H9 (cell line): ENCODE results near the gene PLOD1. TPM values are rescaled to one million over a fixed set of nuclear protein-coding genes. Genes with fewer than 3 reads are reported as not detected.
"Not testable (repeated sequence)": the region's sequence is repeated elsewhere in the genome, so short reads cannot be mapped to it uniquely, and the experiment has no call there.

ENCODE experiments used
- DNase-seq: peaks from one replicate; pipeline ENCODE4 v3.0.0-alpha.2; 2017
- H2AFZ ChIP-seq: one replicate; pipeline ENCODE4 v1.6.1; 2013; ENCODE audit warnings: mild to moderate bottlenecking, low read length, control low read depth, moderate library complexity
- H2AK5ac ChIP-seq: 2 replicates; pipeline ENCODE4 v1.6.1; 2013; ENCODE audit warnings: low read length, control low read depth, mixed read lengths; ENCODE audit not compliant: insufficient read length
- H2BK120ac ChIP-seq: one replicate; pipeline ENCODE4 v1.6.1; 2013; ENCODE audit warnings: low read depth, mild to moderate bottlenecking, low read length, control low read depth, inconsistent platforms; ENCODE audit not compliant: poor library complexity, severe bottlenecking
- H2BK12ac ChIP-seq: 2 replicates; pipeline ENCODE4 v1.6.1; 2013; ENCODE audit warnings: low read length, control low read depth, mixed read lengths, low read depth; ENCODE audit not compliant: insufficient read length
- H2BK15ac ChIP-seq: 2 replicates; pipeline ENCODE4 v1.6.1; 2013; ENCODE audit warnings: low read depth, low read length, control low read depth
- H2BK20ac ChIP-seq: one replicate; pipeline ENCODE4 v1.6.1; 2013; ENCODE audit warnings: low read depth, mild to moderate bottlenecking, low read length, control low read depth, inconsistent platforms; ENCODE audit not compliant: poor library complexity, severe bottlenecking
- H2BK5ac ChIP-seq: 2 replicates; pipeline ENCODE4 v1.6.1; 2013; ENCODE audit warnings: low read length, control low read depth, mixed read lengths; ENCODE audit not compliant: insufficient read length
- H3K14ac ChIP-seq: 2 replicates; pipeline ENCODE4 v1.6.1; 2013; ENCODE audit warnings: low read length, control low read depth; ENCODE audit not compliant: insufficient read depth
- H3K18ac ChIP-seq: 2 replicates; pipeline ENCODE4 v1.6.1; 2013; ENCODE audit warnings: low read depth, mild to moderate bottlenecking, mixed read lengths, low read length, control low read depth; ENCODE audit not compliant: insufficient read length
- H3K23ac ChIP-seq: 2 replicates; pipeline ENCODE4 v1.6.1; 2013; ENCODE audit warnings: low read length, control low read depth, mixed read lengths, low read depth; ENCODE audit not compliant: insufficient read length
- H3K23me2 ChIP-seq: 2 replicates; pipeline ENCODE4 v1.6.1; 2013; ENCODE audit warnings: low read depth, mild to moderate bottlenecking, mixed read lengths, low read length, control low read depth; ENCODE audit not compliant: insufficient read length, poor library complexity, severe bottlenecking
- H3K27ac ChIP-seq: 2 replicates; pipeline ENCODE4 v1.5.1; 2013; ENCODE audit warnings: low read length, control low read depth, mixed read lengths, low read depth; ENCODE audit not compliant: insufficient read length
- H3K27me3 ChIP-seq: 2 replicates; pipeline ENCODE4 v1.6.1; 2013; ENCODE audit warnings: low read length, control low read depth, inconsistent platforms; ENCODE audit not compliant: insufficient read depth
- H3K4ac ChIP-seq: 2 replicates; pipeline ENCODE4 v1.6.1; 2013; ENCODE audit warnings: low read depth, mild to moderate bottlenecking, control low read depth, inconsistent platforms, low read length, moderate library complexity
- H3K4me1 ChIP-seq: 2 replicates; pipeline ENCODE4 v1.6.1; 2013; ENCODE audit warnings: low read length, control low read depth, inconsistent platforms; ENCODE audit not compliant: insufficient read depth
- H3K4me2 ChIP-seq: 2 replicates; pipeline ENCODE4 v1.6.1; 2013; ENCODE audit warnings: low read length, control low read depth, mixed read lengths; ENCODE audit not compliant: insufficient read length, insufficient read depth
- H3K56ac ChIP-seq: 2 replicates; pipeline ENCODE4 v1.6.1; 2013; ENCODE audit warnings: low read depth, mild to moderate bottlenecking, mixed read lengths, low read length, control low read depth; ENCODE audit not compliant: insufficient read length
- H3K79me1 ChIP-seq: 2 replicates; pipeline ENCODE4 v1.6.1; 2013; ENCODE audit warnings: low read depth, mild to moderate bottlenecking, moderate library complexity, low read length, control low read depth, inconsistent platforms; ENCODE audit not compliant: insufficient read depth, poor library complexity, severe bottlenecking
- H3K79me2 ChIP-seq: 2 replicates; pipeline ENCODE4 v1.6.1; 2013; ENCODE audit warnings: low read length, control low read depth, inconsistent platforms; ENCODE audit not compliant: insufficient read depth
- H3K9ac ChIP-seq: 2 replicates; pipeline ENCODE4 v1.6.1; 2013; ENCODE audit warnings: low read length, control low read depth, mixed read lengths; ENCODE audit not compliant: insufficient read length; ENCODE audit errors: extremely low read depth
- H3K9me3 ChIP-seq: one replicate; pipeline ENCODE4 v1.6.1; 2013; ENCODE audit warnings: low read depth, low read length, inconsistent platforms; ENCODE audit not compliant: control insufficient read depth
- H3T11ph ChIP-seq: one replicate; pipeline ENCODE4 v1.6.1; 2013; ENCODE audit warnings: mild to moderate bottlenecking, low read length, control low read depth, inconsistent platforms
- H4K20me1 ChIP-seq: one replicate; pipeline ENCODE4 v1.6.1; 2013; ENCODE audit not compliant: control insufficient read depth, insufficient read length, insufficient read depth
- H4K5ac ChIP-seq: 2 replicates; pipeline ENCODE4 v1.6.1; 2013; ENCODE audit warnings: low read depth, mild to moderate bottlenecking, mixed read lengths, low read length, control low read depth; ENCODE audit not compliant: insufficient read length
- H4K8ac ChIP-seq: replicated peaks from 2 replicates; pipeline ENCODE4 v1.6.1; 2013; ENCODE audit warnings: low read length, control low read depth, mixed read lengths, low read depth; ENCODE audit not compliant: insufficient read length
- H4K91ac ChIP-seq: 2 replicates; pipeline ENCODE4 v1.6.1; 2013; ENCODE audit warnings: low read depth, mild to moderate bottlenecking, moderate library complexity, mixed read lengths, low read length, control low read depth; ENCODE audit not compliant: insufficient read length
- H3K27ac Mint-ChIP-seq, 3 experiments: 2 replicates in 2 of 3; 3 replicates in 1 of 3; pipeline ENCODE4 v1.8.0; 2020 to 2021; ENCODE audit warnings: mixed read lengths in 3 of 3, mild to moderate bottlenecking in 1 of 3, moderate library complexity in 1 of 3
- H3K27me3 Mint-ChIP-seq: 2 replicates; pipeline ENCODE4 v1.8.0; 2021; ENCODE audit warnings: low read depth, mild to moderate bottlenecking, moderate library complexity, mixed read lengths
- H3K36me3 Mint-ChIP-seq, 3 experiments: 2 replicates in 2 of 3; 3 replicates in 1 of 3; pipeline ENCODE4 v1.8.0; 2020 to 2021; ENCODE audit warnings: low read depth in 3 of 3, mixed read lengths in 3 of 3; ENCODE audit not compliant: insufficient read depth in 1 of 3
- H3K4me1 Mint-ChIP-seq, 2 experiments: 2 replicates each; pipeline ENCODE4 v1.8.0; 2020; ENCODE audit warnings: mixed read lengths in 2 of 2
- H3K4me3 Mint-ChIP-seq, 2 experiments: 2 replicates in 1 of 2; 3 replicates in 1 of 2; pipeline ENCODE4 v1.8.0; 2020 to 2021; ENCODE audit warnings: mild to moderate bottlenecking in 2 of 2, mixed read lengths in 2 of 2, moderate library complexity in 1 of 2
- H3K9me3 Mint-ChIP-seq, 2 experiments: 2 replicates in 1 of 2; 3 replicates in 1 of 2; pipeline ENCODE4 v1.8.0; 2020; ENCODE audit warnings: mild to moderate bottlenecking in 2 of 2, mixed read lengths in 2 of 2, moderate library complexity in 1 of 2
- CTCF ChIP-seq: fragments of 200-600 bp; sonication (generic); conservative IDR thresholded peaks from 3 replicates; pipeline ENCODE4 v1.8.0; 2021; ENCODE audit warnings: antibody characterized with exemption, mild to moderate bottlenecking
- WGBS: extraction: QIAGEN DNeasy Blood & Tissue Kit; methylation state at CpG from one replicate; pipeline ENCODE4 v1.1.7; 2013; ENCODE audit warnings: missing lambda C conversion rate, low lambda C conversion rate, mixed read lengths; ENCODE audit not compliant: insufficient read length; ENCODE audit errors: extremely low coverage; 5-methylcytosine and 5-hydroxymethylcytosine counted together
- total RNA-seq: library from RNA; stranded (reverse); gene quantifications from 2 replicates; pipeline ENCODE4 v1.2.1, GENCODE V29; 2021

The PLOD1 gene
- total RNA-seq, 1 experiment from 2014 or later = 57.0 TPM

GRCh38 chr1:11908095-11908675 is 26.3 kb upstream of the PLOD1 start:
- Histone ChIP-seq H3K56ac (peak overlapping the region; percentile 97), H2BK5ac (peak overlapping the region; percentile 100), H3K4ac (no peak overlapping the region; the same call in 1 of the 2 replicates), H2BK20ac (no peak overlapping the region), H3K23ac (no peak overlapping the region), H2BK120ac (peak overlapping the region; percentile 93), H3K79me1 (no peaks in the 10 kb centered on the region), H3K27me3 (no peaks in the 10 kb centered on the region), H3K4me2 (peak overlapping the region; percentile 76), H2BK12ac (no peak overlapping the region), H4K5ac (peak overlapping the region; percentile 96), H3K4me1 (no peaks in the 10 kb centered on the region), H2AK5ac (no peak overlapping the region), H3K18ac (peak overlapping the region; percentile 98), H2BK15ac (no peak overlapping the region), H3T11ph (peak overlapping the region; percentile 94), H2AFZ (no peak overlapping the region), H4K8ac (no peak overlapping the region), H4K20me1 (no peaks in the 10 kb centered on the region), H3K23me2 (peaks cover 5% of the 10 kb centered on the region), H3K9me3 (no peaks in the 10 kb centered on the region), H3K79me2 (no peaks in the 10 kb centered on the region), H4K91ac (no peak overlapping the region), H3K9ac (peak overlapping the region; percentile 90), H3K27ac (peak overlapping the region; percentile 96), H3K14ac (peak overlapping the region; percentile 93; the same call in 1 of the 2 replicates)
- TF ChIP-seq CTCF = no peak
- H3K27me3 Mint-ChIP-seq = peaks cover 4% of the 10 kb centered on the region; the same call in 1 of the 2 replicates
- no CpG with 5 or more reads among the region's 24 CpGs for WGBS
- no peaks in the 10 kb centered on the region; a peak in 1 of 5 replicates for H3K9me3 Mint-ChIP-seq
- peak; percentile 94 for DNase-seq
- peaks cover 8 to 11% of the 10 kb centered on the region in 2 experiments for H3K4me1 Mint-ChIP-seq
- peak overlapping the region; percentile 82 to 88 for H3K4me3 Mint-ChIP-seq
- no peaks in the 10 kb centered on the region; a peak in 1 of 7 replicates for H3K36me3 Mint-ChIP-seq
- H3K27ac Mint-ChIP-seq = peak overlapping the region; percentile 100

- not testable (repeated sequence) for H3K9me3 ChIP-seq, H4K91ac ChIP-seq, H2BK15ac ChIP-seq, H3K79me1 ChIP-seq, H2BK120ac ChIP-seq, H2AFZ ChIP-seq, H3K4ac ChIP-seq, H2BK12ac ChIP-seq, DNase-seq, H4K20me1 ChIP-seq, H3K4me1 ChIP-seq, H3K18ac ChIP-seq, H3K56ac ChIP-seq, H3K27me3 Mint-ChIP-seq, H3T11ph ChIP-seq, H2BK5ac ChIP-seq, H3K4me3 Mint-ChIP-seq, H3K79me2 ChIP-seq, H3K9ac ChIP-seq, H3K23ac ChIP-seq, H3K14ac ChIP-seq, H3K23me2 ChIP-seq, H3K9me3 Mint-ChIP-seq, H2AK5ac ChIP-seq, H3K27ac ChIP-seq, H3K4me2 ChIP-seq, H3K36me3 Mint-ChIP-seq, H3K27me3 ChIP-seq, H4K8ac ChIP-seq, H4K5ac ChIP-seq, H2BK20ac ChIP-seq
- no CpG with 5 or more reads among the region's 6 CpGs for WGBS
- H3K27ac Mint-ChIP-seq = peak overlapping the region in 1 of 3 experiments; percentile 100; a peak in 2 of 7 replicates
- H3K4me1 Mint-ChIP-seq = peaks cover 16 to 17% of the 10 kb centered on the region in 2 experiments
Observed at GRCh38 chr1:11910914-11911228, 23.6 kb upstream of the PLOD1 start.
